Endodermal cell (in vitro differentiated cells): Measurements from ENCODE around the gene SERPINI1. TPM values are rescaled to one million over a fixed set of nuclear protein-coding genes. Genes with fewer than 3 reads are reported as not detected.

ENCODE experiments used
- DNase-seq: peaks from one replicate; pipeline ENCODE4 v3.0.0-alpha.2; 2017
- H3K27ac ChIP-seq: 2 replicates; pipeline ENCODE4 v1.5.1; 2013; ENCODE audit warnings: mild to moderate bottlenecking, low read depth, low read length, moderate library complexity
- H3K27me3 ChIP-seq: 2 replicates; pipeline ENCODE4 v1.6.1; 2013; ENCODE audit warnings: mild to moderate bottlenecking, low read length, moderate library complexity; ENCODE audit not compliant: insufficient read depth, control insufficient read depth, poor library complexity, severe bottlenecking
- H3K36me3 ChIP-seq: 2 replicates; pipeline ENCODE4 v1.7.0; 2013; ENCODE audit warnings: mild to moderate bottlenecking, low read length, moderate library complexity; ENCODE audit not compliant: control insufficient read depth, insufficient read depth
- H3K4me1 ChIP-seq: one replicate; pipeline ENCODE4 v1.7.0; 2013; ENCODE audit warnings: low read length; ENCODE audit not compliant: control insufficient read depth, insufficient read depth
- H3K4me3 ChIP-seq: 2 replicates; pipeline ENCODE4 v1.5.1; 2013; ENCODE audit warnings: mild to moderate bottlenecking, low read length, moderate library complexity
- H3K9ac ChIP-seq: 2 replicates; pipeline ENCODE4 v1.6.1; 2013; ENCODE audit warnings: mild to moderate bottlenecking, low read length, moderate library complexity; ENCODE audit not compliant: poor library complexity, severe bottlenecking; ENCODE audit errors: extremely low read depth
- H3K9me3 ChIP-seq: 2 replicates; pipeline ENCODE4 v1.6.1; 2013; ENCODE audit warnings: mild to moderate bottlenecking, low read length, moderate library complexity; ENCODE audit not compliant: control insufficient read depth
- H3K27ac Mint-ChIP-seq: 2 replicates; pipeline ENCODE4 v1.8.0; 2020; ENCODE audit warnings: mixed read lengths
- H3K27me3 Mint-ChIP-seq: 2 replicates; pipeline ENCODE4 v1.8.0; 2021; ENCODE audit warnings: mild to moderate bottlenecking, mixed read lengths; ENCODE audit not compliant: insufficient read depth
- H3K36me3 Mint-ChIP-seq: 2 replicates; pipeline ENCODE4 v1.8.0; 2020; ENCODE audit warnings: low read depth, mixed read lengths
- H3K4me1 Mint-ChIP-seq: 2 replicates; pipeline ENCODE4 v1.8.0; 2020; ENCODE audit warnings: mixed read lengths
- H3K4me3 Mint-ChIP-seq: 2 replicates; pipeline ENCODE4 v1.8.0; 2020; ENCODE audit warnings: mild to moderate bottlenecking, moderate library complexity, mixed read lengths
- H3K9me3 Mint-ChIP-seq: 2 replicates; pipeline ENCODE4 v1.8.0; 2020; ENCODE audit warnings: mild to moderate bottlenecking, mixed read lengths
- WGBS, 2 experiments: methylation state at CpG; one replicate each; pipeline versions ENCODE4 v1.1.5 to v1.1.7; 2013; ENCODE audit warnings: missing lambda C conversion rate in 2 of 2, mixed read lengths in 1 of 2; ENCODE audit not compliant: insufficient coverage in 1 of 2, insufficient read length in 1 of 2; 5-methylcytosine and 5-hydroxymethylcytosine counted together
- total RNA-seq, 2 donors: library from RNA; stranded (reverse); fragmentation: NEBNext Ultra II Directional in 1 of 2; extraction: Animal tissue kit (Norgen Biotek cat#: 25700) in 1 of 2; gene quantifications; 2 replicates in 1 of 2; 3 replicates in 1 of 2; pipeline ENCODE4 v1.2.1, GENCODE V29; 2021
- TF ChIP-seq, protein P1 (sequence below): fragments of 200-600 bp; sonication (generic); conservative IDR thresholded peaks from 2 replicates; pipeline ENCODE4 v1.5.0; 2021; ENCODE audit warnings: antibody characterized with exemption, mild to moderate bottlenecking

SERPINI1 gene
- total RNA-seq, 2 donors from 2014 or later = 16.1 to 21.2 TPM

DNA sequence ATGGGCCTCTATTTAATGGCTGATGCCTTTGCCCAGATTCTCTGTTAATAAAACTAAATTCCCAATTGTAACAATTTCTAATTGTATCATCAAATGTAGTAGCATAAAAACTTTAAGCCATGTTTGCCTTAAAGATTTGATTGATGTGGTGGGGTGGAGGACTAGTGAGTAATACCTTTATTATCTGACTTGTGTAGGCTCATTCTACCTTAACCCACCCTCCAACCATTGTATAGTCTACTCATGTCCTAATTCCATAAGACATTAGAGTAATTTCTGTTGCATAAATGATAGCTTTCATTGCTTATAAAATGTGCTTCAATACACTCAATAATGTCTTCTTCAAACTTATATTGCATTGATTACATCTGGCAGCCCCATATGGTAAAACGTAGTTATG, 25.8 kb downstream of the SERPINI1 start:
- Mint-ChIP-seq H3K27me3 (peaks cover 22% of the 10 kb centered on the region), H3K27ac (no peak overlapping the region)
- peaks cover 24% of the 10 kb centered on the region for H3K9me3 ChIP-seq

GRCh38 chr3:167762296-167762695, 26.8 kb downstream of the SERPINI1 start:
- Histone ChIP-seq H3K9ac (no peak overlapping the region), H3K9me3 (peaks cover 26% of the 10 kb centered on the region), H3K36me3 (no peaks in the 10 kb centered on the region), H3K27ac (no peak overlapping the region), H3K4me1 (no peaks in the 10 kb centered on the region), H3K4me3 (peak overlapping the region; percentile 48), H3K27me3 (peaks cover 12% of the 10 kb centered on the region)
- Mint-ChIP-seq H3K27me3 (peaks cover 23% of the 10 kb centered on the region), H3K27ac (no peak overlapping the region), H3K4me3 (peak overlapping the region; percentile 6), H3K36me3 (peaks cover 21% of the 10 kb centered on the region), H3K4me1 (peaks cover 15% of the 10 kb centered on the region), H3K9me3 (peaks cover 35% of the 10 kb centered on the region)
- TF ChIP-seq, protein P1, sequence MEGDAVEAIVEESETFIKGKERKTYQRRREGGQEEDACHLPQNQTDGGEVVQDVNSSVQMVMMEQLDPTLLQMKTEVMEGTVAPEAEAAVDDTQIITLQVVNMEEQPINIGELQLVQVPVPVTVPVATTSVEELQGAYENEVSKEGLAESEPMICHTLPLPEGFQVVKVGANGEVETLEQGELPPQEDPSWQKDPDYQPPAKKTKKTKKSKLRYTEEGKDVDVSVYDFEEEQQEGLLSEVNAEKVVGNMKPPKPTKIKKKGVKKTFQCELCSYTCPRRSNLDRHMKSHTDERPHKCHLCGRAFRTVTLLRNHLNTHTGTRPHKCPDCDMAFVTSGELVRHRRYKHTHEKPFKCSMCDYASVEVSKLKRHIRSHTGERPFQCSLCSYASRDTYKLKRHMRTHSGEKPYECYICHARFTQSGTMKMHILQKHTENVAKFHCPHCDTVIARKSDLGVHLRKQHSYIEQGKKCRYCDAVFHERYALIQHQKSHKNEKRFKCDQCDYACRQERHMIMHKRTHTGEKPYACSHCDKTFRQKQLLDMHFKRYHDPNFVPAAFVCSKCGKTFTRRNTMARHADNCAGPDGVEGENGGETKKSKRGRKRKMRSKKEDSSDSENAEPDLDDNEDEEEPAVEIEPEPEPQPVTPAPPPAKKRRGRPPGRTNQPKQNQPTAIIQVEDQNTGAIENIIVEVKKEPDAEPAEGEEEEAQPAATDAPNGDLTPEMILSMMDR = no peak
- 64 to 92% methylated on average over 2 of the region's 2 CpGs for WGBS, 2 experiments
- DNase-seq = no peak

More for the DNA sequence above, 25.8 kb downstream of the SERPINI1 start:
- Histone ChIP-seq H3K27ac (no peak overlapping the region), H3K4me3 (no peak overlapping the region), H3K4me1 (no peaks in the 10 kb centered on the region), H3K27me3 (peaks cover 12% of the 10 kb centered on the region), H3K36me3 (no peaks in the 10 kb centered on the region), H3K9ac (no peak overlapping the region)
- TF ChIP-seq, protein P1 = no peak
- Mint-ChIP-seq H3K36me3 (peaks cover 21% of the 10 kb centered on the region), H3K4me3 (no peak overlapping the region), H3K9me3 (peaks cover 29% of the 10 kb centered on the region), H3K4me1 (peaks cover 15% of the 10 kb centered on the region)
- DNase-seq = no peak
- 91% methylated on average over 1 of the region's 1 CpG; no CpG with 5 or more reads in 1 of the 2 experiments for WGBS, 2 experiments

DNA sequence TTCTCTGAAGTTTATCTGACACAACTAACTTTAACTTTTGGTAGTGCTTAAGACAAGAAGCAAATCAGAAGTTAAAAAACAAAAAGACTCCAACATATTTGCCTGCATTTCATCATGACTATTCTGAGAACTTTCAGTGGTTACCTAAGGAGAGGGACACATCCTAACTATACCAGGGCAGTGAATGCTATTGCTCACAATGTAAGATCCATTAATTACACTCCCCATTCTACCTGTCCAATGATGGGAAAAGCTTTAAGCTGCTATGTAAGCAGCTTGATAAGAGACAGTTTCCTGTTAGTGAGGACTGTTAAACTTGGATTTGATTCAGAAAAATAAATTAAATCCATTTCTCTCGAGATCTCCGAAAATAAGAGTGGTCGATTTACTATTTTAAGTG, 37.5 kb downstream of the SERPINI1 start:
- no peak overlapping the region for H3K9ac ChIP-seq
- no peak overlapping the region for H3K4me3 ChIP-seq
- Mint-ChIP-seq H3K27me3 (peaks cover 2% of the 10 kb centered on the region), H3K9me3 (peaks cover 9% of the 10 kb centered on the region), H3K4me3 (no peak overlapping the region), H3K36me3 (no peaks in the 10 kb centered on the region), H3K27ac (no peak overlapping the region), H3K4me1 (no peaks in the 10 kb centered on the region)
- DNase-seq = no peak
- H3K4me1 ChIP-seq = no peaks in the 10 kb centered on the region
- WGBS, 2 experiments = 96 to 100% methylated on average over 3 of the region's 3 CpGs
- TF ChIP-seq, protein P1 = no peak
- no peaks in the 10 kb centered on the region for H3K36me3 ChIP-seq
- peaks cover 4% of the 10 kb centered on the region for H3K9me3 ChIP-seq
- no peak overlapping the region for H3K27ac ChIP-seq
- H3K27me3 ChIP-seq = no peaks in the 10 kb centered on the region
